Measurements from ENCODE around the gene GSTO1.

- TF ChIP-seq CTCF (IDR thresholded peaks at IDR 0.05) (no peak), POLR2A (IDR thresholded peaks at IDR 0.05) (no peak)
These were observed 7.4 kb downstream of the GSTO1 start for GRCh38 chr10:104262055-104262454.

Measured in heart left ventricle (tissue), 13 donors.